ENCODE data around the gene PRPF6. TPM values are rescaled to one million over a fixed set of nuclear protein-coding genes. Genes with fewer than 3 reads are reported as not detected.

The PRPF6 gene
- total RNA-seq, 1 experiment from 2014 or later = 181 TPM

GRCh38 chr20:63979557-63980316 lies 1.2 kb upstream of the PRPF6 start, which contains the start of gene SAMD10:
TSS of gene SAMD10 (minus strand) at chr20:63979642. CDS start at chr20:63979467, 175 bp downstream.
- no peaks in the 10 kb centered on the region for H3K9me3 ChIP-seq
- H3K27ac Mint-ChIP-seq (ENCODE audit: unreplicated experiment) = peak within 1 kb of the TSS; percentile 65
- BruUV-seq (replicated peaks) = no TSS peak
- intact Hi-C loops (cut with micrococcal nuclease; ENCODE audit: unreplicated experiment) = loop anchor here (2.0 to 10.0 kb wide), 3 partner anchors 77 to 195 kb away; partner anchors contain the start of gene TCEA2
- peak within 1 kb of the TSS; percentile 58 for H3K4me3 ChIP-seq (ENCODE audit: low read depth, low read length)
- H3K4me1 Mint-ChIP-seq (ENCODE audit: low read depth, unreplicated experiment) = peaks cover 30% of the 10 kb centered on the region
- H3K27me3 ChIP-seq (replicated peaks; ENCODE audit: control insufficient read depth, insufficient read depth, low read length) = no peaks in the 10 kb centered on the region
- peak; percentile 34 to 53 for TF ChIP-seq CTCF (IDR thresholded peaks at IDR 0.05; ENCODE audit: insufficient read depth in 1 of 2, low read depth in 1 of 2, low read length in 1 of 2, severe bottlenecking in 1 of 2, unreplicated experiment in 1 of 2)
- H3K9me3 Mint-ChIP-seq (ENCODE audit: unreplicated experiment) = no peaks in the 10 kb centered on the region
- POLR2A ChIA-PET = interaction anchor here (0.5 to 2.9 kb wide), 10 partner anchors 23 to 1593 kb away, joined by 3 to 26 read pairs (median 4); partner anchors contain the start of genes PPDPF, RGS19, RPS21 and TCEA2
- peak within 1 kb of the TSS; percentile 90 for H3K4me3 Mint-ChIP-seq (ENCODE audit: unreplicated experiment)
- no peaks in the 10 kb centered on the region for H3K27me3 Mint-ChIP-seq (ENCODE audit: insufficient read depth, unreplicated experiment)
- CTCF ChIA-PET = interaction anchor here (0.6 to 5.2 kb wide), 30 partner anchors 12 to 459 kb away, joined by 3 to 139 read pairs (median 4); partner anchors contain the start of genes ARFRP1, DNAJC5, LKAAEAR1 and TCEA2
- peaks cover 7% of the 10 kb centered on the region; the same call in 1 of the 2 replicates for H3K36me3 ChIP-seq (ENCODE audit: control insufficient read depth, insufficient read depth, low read length)
- peaks cover 31% of the 10 kb centered on the region for H3K4me1 ChIP-seq
- peaks cover 58% of the 10 kb centered on the region for H3K36me3 Mint-ChIP-seq (ENCODE audit: insufficient read depth, unreplicated experiment)
- peak; percentile 76 to 85 for DNase-seq

- Histone ChIP-seq H3K36me3 (ENCODE audit: control insufficient read depth, insufficient read depth, low read length) (peaks cover 11% of the 10 kb centered on the region; the same call in 1 of the 2 replicates), H3K4me1 (peaks cover 31% of the 10 kb centered on the region), H3K27me3 (replicated peaks; ENCODE audit: control insufficient read depth, insufficient read depth, low read length) (no peaks in the 10 kb centered on the region), H3K9me3 (no peaks in the 10 kb centered on the region), H3K4me3 (ENCODE audit: low read depth, low read length) (peak overlapping the region; percentile 58)
- peaks cover 64% of the 10 kb centered on the region for H3K36me3 Mint-ChIP-seq (ENCODE audit: insufficient read depth, unreplicated experiment)
- no peaks in the 10 kb centered on the region for H3K9me3 Mint-ChIP-seq (ENCODE audit: unreplicated experiment)
- intact Hi-C loops (cut with micrococcal nuclease; ENCODE audit: unreplicated experiment) = loop anchor here (2.0 kb wide), 1 partner anchor 82 kb away; the partner anchor contains the start of gene TCEA2
- H3K27me3 Mint-ChIP-seq (ENCODE audit: insufficient read depth, unreplicated experiment) = no peaks in the 10 kb centered on the region
- ChIA-PET CTCF (interaction anchor here (0.5 to 5.2 kb wide), 39 partner anchors 11 to 1183 kb away, joined by 3 to 139 read pairs (median 5); partner anchors contain the start of genes ARFRP1, C20orf204, DNAJC5 and LKAAEAR1), POLR2A (interaction anchor here (0.6 to 2.9 kb wide), 13 partner anchors 24 to 459 kb away, joined by 3 to 26 read pairs (median 4); partner anchors contain the start of genes OPRL1, PPDPF, TCEA2 and TPD52L2)
- no peak for DNase-seq
- no TSS peak for BruUV-seq (replicated peaks)
- TF ChIP-seq CTCF (IDR thresholded peaks at IDR 0.05; ENCODE audit: insufficient read depth in 1 of 2, low read depth in 1 of 2, low read length in 1 of 2, severe bottlenecking in 1 of 2, unreplicated experiment in 1 of 2) = no peak
- peak overlapping the region; percentile 65 for H3K27ac Mint-ChIP-seq (ENCODE audit: unreplicated experiment)
- peak overlapping the region; percentile 90 for H3K4me3 Mint-ChIP-seq (ENCODE audit: unreplicated experiment)
- H3K4me1 Mint-ChIP-seq (ENCODE audit: low read depth, unreplicated experiment) = peaks cover 30% of the 10 kb centered on the region
Measured at GRCh38 chr20:63980317-63980805, 571 bp upstream of the PRPF6 start.

GRCh38 chr20:63982937-63983336 lies 2.0 kb downstream of the PRPF6 start:
- peaks cover 25% of the 10 kb centered on the region for H3K4me1 ChIP-seq
- TF ChIP-seq CTCF (IDR thresholded peaks at IDR 0.05; ENCODE audit: insufficient read depth in 1 of 2, low read depth in 1 of 2, low read length in 1 of 2, severe bottlenecking in 1 of 2, unreplicated experiment in 1 of 2) = no peak
- Mint-ChIP-seq H3K27me3 (ENCODE audit: insufficient read depth, unreplicated experiment) (no peaks in the 10 kb centered on the region), H3K4me3 (ENCODE audit: unreplicated experiment) (peak overlapping the region; percentile 8), H3K36me3 (ENCODE audit: insufficient read depth, unreplicated experiment) (peaks cover 90% of the 10 kb centered on the region), H3K27ac (ENCODE audit: unreplicated experiment) (no peak overlapping the region), H3K4me1 (ENCODE audit: low read depth, unreplicated experiment) (peaks cover 24% of the 10 kb centered on the region), H3K9me3 (ENCODE audit: unreplicated experiment) (no peaks in the 10 kb centered on the region)
- BruUV-seq (replicated peaks) = no TSS peak
- no peaks in the 10 kb centered on the region for H3K27me3 ChIP-seq (replicated peaks; ENCODE audit: control insufficient read depth, insufficient read depth, low read length)
- ChIA-PET CTCF (interaction anchor here (1.2 to 5.2 kb wide), 2 partner anchors 26 to 57 kb away, joined by 3 to 139 read pairs; no protein-coding TSS in a partner anchor), POLR2A (interaction anchor here (0.6 to 0.8 kb wide), 3 partner anchors 12 to 381 kb away, joined by 4 read pairs; no protein-coding TSS in a partner anchor)
- intact Hi-C loops (cut with micrococcal nuclease; ENCODE audit: unreplicated experiment) = no loop called here
- no peak overlapping the region for H3K4me3 ChIP-seq (ENCODE audit: low read depth, low read length)
- no peaks in the 10 kb centered on the region for H3K9me3 ChIP-seq
- no peak for DNase-seq
- H3K36me3 ChIP-seq (ENCODE audit: control insufficient read depth, insufficient read depth, low read length) = peaks cover 12% of the 10 kb centered on the region; the same call in 1 of the 2 replicates

Data from Caco-2 (cell line).